Fibroblast of skin of right quadriceps (primary cell): ENCODE data around the gene METTL3.
"Not testable (repeated sequence)": the region's sequence is repeated elsewhere in the genome, so short reads cannot be mapped to it uniquely, and the experiment has no call there.

Source experiments
- DNase-seq: peaks from one replicate; pipeline ENCODE4 v3.0.0-alpha.2; 2013

The METTL3 gene

DNA sequence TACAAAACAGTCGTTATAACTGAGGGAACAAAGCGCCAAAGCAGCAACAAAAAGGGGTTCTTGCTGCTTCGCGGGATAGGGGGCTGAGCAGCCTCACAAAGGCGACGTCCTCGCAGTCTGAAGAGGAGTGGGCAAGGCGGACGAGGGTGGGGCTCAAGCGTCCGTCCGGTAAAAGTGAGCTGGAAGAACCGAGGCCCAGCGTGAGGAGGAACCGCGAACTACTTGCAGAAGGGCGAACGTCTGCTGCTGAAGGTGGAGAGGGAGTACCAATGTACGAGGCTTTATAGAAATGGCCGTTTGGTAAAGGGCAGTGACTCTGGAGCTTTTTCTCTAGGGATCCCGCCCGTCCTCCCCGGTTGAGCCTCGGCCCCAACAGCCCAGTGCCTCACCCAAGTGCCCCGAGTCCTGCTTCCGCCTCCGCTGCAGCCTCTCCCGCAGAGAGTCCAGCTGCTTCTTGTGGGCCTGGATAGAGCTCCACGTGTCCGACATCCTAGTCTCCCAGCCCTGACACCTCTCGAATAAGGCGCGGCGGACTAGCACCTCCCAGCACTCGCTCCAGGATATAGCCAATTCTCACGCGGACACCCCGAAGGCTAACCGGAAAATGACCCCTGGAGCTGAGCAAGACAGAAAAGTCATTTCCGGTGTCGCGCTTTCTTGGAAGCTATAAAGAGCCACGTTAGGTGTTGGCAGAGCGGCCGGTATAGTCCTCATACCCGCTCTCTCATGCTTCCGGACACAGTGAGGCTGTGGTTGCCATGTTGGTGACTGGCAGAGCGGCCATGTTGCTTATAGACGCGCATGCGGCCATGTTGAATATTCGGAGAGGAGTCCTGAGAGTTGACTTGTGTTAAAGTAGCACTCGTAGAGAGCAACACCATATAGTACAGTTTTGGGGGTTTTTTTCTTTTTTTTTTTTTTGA, at the start of gene METTL3:
METTL3 (minus strand) TSS at position 606 of the 923 bp plus-strand sequence; CDS start at position 489, 117 bp downstream.
- DNase-seq, result peak; percentile 99

- DNase-seq, result no peak
Measured at GRCh38 chr14:21558703-21559170, 47.6 kb upstream of the METTL3 start.

GRCh38 chr14:21557084-21557901, 46.2 kb upstream of the METTL3 start:
- peak; percentile 85 for DNase-seq

DNA sequence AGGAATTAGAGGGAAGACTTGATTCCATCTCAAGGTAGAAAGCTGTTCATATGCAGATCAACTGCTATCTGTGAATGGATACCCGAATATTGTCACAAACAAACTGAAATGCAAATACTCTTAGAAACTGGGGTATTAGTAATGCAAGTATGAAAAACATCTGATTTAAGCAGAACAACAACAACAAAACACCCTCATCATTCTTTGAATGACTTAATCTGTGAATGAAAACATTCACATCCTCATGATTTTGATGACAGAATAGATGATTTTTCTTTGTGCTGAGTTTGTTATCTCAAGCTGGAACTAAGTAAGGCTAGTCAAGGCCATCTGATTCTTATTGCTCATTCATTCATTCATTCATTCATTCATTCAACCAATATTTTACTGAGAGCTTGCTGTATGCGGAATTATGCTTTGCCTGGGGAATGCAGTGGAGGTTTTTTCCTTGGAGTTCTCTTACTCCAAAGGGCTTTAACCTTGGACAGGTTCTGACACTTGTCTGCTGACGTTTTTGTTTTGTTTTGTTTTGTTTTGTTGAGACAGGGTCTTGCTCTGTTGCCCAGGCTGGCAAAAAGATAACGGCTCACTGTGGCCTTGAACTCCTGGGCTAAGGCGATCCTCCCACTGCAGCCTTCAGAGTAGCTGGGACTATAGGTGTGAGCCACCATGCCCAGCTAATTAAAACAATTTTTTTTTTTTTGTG, 45.4 kb upstream of the METTL3 start:
- DNase-seq, result no peak

DNA sequence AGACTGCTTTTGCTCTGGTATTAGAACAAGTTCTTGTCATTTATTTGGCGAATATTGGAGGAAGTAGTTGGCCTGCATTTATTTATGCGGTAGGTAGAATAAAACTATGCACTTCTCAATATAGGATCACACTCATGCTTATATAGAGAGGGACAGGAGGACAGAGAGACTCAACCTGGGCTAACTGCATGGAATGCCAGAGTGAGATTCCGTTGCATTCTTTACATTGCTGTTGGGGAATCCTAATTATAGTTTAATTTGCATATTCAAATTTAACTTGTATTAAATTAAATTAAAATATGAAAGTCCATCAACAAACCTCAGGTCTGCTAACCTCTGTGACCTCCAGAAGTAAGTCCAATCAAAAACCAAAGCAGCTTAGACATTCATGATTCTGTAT, 42.1 kb upstream of the METTL3 start:
- no peak for DNase-seq

GRCh38 chr14:21544588-21544987, 33.4 kb upstream of the METTL3 start:
- not testable (repeated sequence) for DNase-seq

GRCh38 chr14:21543963-21544362, 32.8 kb upstream of the METTL3 start:
- DNase-seq, result no peak

- DNase-seq, result no peak
Measured at GRCh38 chr14:21543521-21543960, 32.4 kb upstream of the METTL3 start.

DNA sequence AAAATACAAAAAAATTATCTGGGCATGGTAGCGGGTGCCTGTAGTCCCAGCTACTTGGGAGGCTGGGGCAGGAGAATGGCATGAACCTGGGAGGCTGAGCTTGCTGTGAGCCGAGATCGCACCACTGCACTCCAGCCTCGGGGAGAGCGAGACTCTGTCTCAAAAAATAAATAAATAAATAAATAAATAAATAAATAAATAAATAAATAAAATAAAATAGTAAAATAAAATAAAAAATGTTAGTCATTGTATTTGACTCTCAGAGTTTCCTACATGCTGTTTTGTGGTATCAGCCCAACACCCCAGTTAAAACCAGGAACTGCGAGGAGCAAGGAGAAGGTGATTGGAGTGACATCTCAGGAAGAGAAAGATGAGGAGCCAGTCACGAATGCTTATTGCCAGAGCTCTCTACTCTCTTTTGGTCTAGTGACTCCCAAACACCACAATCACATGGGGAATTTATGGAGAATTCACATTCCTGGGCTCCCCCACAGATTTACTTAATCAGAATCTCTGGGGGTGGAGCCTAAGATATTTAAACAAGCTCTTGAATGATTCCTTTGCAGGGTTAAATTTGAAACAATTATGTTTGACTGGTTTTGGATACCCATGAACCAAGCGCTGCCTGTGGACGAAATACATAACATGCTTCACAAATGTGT, 30.4 kb upstream of the METTL3 start:
- DNase-seq, result no peak

GRCh38 chr14:21539189-21539940, 28.2 kb upstream of the METTL3 start:
- no peak for DNase-seq

- DNase-seq, result no peak
Measured at GRCh38 chr14:21537090-21537424, 25.9 kb upstream of the METTL3 start.

DNA sequence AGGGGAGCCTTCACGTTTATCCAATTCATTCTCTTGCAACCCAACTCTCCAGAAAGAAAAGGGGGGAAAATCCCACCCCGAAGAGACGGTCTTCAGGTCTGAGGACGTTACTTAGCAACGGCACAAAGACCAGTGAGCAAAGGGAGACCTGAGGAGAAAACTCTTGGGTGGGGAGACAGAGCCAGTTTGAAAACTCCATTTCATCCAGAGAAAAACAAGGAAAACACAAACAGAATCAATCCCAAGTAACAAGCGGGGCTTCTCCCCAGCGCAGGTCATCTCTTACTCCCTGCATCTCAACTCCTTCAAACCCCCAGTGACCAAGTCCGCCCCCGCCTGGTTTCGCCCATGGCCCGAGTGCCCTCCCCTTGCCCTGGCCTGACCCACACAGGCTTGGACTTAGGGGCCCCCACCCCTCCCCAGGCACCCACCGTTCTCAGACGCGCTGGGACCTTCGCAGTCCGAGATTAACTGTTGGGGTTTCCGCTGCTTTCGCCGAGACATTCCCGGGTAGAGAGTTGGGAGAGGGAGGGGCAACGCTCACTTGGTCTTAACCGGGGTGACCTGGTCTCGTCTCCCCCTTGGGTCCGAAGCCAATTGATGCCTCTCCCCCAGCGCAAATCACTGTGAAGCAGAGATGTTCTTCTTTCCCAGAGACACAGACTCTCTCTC, 25.4 kb upstream of the METTL3 start:
- DNase-seq, result no peak

GRCh38 chr14:21535545-21536417, 24.6 kb upstream of the METTL3 start:
- no peak for DNase-seq

- no peak for DNase-seq
Measured at GRCh38 chr14:21534576-21534975, 23.4 kb upstream of the METTL3 start.

GRCh38 chr14:21533294-21533693, 22.2 kb upstream of the METTL3 start:
- DNase-seq, result no peak

DNA sequence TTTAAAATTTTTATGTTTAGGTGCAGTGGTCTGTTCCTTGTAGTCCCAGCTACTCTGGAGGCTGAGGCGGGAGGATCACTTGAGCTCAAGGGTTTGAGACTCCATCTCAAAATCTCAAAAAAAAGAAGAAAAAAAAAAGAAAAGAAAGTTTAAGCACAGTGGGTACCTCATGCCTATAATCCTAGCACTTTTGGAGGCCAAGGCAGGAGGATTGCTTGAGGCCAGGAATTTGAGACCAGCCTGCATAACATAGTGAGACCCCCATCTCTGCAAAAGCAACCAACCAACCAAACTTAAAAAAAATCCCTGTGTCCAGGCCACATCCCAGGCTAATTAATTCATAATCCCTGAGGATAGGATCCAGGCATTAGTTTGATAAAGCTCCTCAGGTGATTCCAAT, 18.4 kb upstream of the METTL3 start:
- DNase-seq, result no peak

GRCh38 chr14:21528381-21529348, 17.5 kb upstream of the METTL3 start:
- DNase-seq, result no peak

DNA sequence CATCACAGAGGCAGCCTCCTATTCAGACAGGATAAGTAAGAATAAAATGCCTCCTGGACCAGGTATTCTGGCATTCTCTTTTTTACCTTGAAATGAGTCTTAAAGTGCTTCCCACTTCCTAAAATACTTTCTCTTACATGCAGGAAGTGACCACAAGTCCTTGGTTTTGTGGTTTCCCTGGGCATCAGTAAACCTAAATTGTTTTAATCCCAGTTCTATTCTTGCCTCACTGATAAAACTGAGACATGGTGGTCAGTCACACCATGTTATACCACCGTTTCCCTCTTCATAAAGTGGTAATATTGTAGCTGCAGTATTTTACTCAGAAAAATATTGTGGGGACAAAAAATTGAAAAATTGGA, 16.2 kb upstream of the METTL3 start:
- DNase-seq, result no peak
